ENCODE data around the gene CACNA2D3. TPM values are rescaled to one million over a fixed set of nuclear protein-coding genes. Genes with fewer than 3 reads are reported as not detected.

CACNA2D3 gene
- total RNA-seq, 1 donor = 4.3 TPM

DNA sequence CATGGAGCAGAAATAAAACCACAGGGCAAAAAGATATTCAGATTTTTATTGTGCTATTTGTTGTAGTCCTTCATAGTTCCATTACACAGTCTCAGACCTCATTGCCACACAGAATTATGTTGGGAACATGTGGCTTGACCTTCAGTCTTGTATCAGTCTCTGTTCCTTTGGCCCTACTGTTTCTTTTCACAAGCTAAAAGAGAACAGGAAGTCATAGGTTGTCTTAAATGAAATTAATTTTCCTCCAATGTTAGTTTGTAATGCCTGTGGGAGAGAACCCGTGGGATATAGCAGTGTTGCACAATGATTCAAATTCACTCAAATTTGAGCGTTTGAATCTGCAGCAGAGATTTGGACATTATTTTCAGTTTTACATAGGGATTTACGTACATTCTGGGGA lies 445.6 kb downstream of the CACNA2D3 start:
- TF ChIP-seq, protein P1, sequence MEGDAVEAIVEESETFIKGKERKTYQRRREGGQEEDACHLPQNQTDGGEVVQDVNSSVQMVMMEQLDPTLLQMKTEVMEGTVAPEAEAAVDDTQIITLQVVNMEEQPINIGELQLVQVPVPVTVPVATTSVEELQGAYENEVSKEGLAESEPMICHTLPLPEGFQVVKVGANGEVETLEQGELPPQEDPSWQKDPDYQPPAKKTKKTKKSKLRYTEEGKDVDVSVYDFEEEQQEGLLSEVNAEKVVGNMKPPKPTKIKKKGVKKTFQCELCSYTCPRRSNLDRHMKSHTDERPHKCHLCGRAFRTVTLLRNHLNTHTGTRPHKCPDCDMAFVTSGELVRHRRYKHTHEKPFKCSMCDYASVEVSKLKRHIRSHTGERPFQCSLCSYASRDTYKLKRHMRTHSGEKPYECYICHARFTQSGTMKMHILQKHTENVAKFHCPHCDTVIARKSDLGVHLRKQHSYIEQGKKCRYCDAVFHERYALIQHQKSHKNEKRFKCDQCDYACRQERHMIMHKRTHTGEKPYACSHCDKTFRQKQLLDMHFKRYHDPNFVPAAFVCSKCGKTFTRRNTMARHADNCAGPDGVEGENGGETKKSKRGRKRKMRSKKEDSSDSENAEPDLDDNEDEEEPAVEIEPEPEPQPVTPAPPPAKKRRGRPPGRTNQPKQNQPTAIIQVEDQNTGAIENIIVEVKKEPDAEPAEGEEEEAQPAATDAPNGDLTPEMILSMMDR (IDR thresholded peaks at IDR 0.05; ENCODE audit: insufficient read depth, low read depth, low read length) = no peak
- no peak for DNase-seq (ENCODE audit: low read depth)
- no peak overlapping the region for H3K4me3 ChIP-seq (ENCODE audit: low read depth, low read length)

DNA sequence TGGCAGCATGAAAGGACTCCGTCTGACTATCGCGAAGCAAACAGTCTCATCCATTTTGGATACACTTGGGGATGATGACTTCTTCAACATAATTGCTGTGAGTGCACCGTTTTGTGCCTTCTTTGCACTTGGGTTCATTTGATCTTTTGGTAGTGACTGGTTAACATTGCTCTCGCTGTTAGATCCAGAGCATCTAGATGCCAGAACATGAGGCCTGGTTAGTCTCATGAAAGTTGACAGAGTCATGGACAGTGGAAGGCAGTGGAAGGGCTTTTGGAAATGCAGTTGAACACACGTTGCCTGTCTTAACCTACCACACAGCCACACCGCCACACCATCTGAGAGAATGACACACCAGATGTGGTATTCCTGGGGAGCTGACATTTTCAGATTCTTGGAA lies 447.7 kb downstream of the CACNA2D3 start:
- TF ChIP-seq, protein P1 (IDR thresholded peaks at IDR 0.05; ENCODE audit: insufficient read depth, low read depth, low read length) = no peak
- H3K4me3 ChIP-seq (ENCODE audit: low read depth, low read length) = no peak overlapping the region
- no peak for DNase-seq (ENCODE audit: low read depth)

DNA sequence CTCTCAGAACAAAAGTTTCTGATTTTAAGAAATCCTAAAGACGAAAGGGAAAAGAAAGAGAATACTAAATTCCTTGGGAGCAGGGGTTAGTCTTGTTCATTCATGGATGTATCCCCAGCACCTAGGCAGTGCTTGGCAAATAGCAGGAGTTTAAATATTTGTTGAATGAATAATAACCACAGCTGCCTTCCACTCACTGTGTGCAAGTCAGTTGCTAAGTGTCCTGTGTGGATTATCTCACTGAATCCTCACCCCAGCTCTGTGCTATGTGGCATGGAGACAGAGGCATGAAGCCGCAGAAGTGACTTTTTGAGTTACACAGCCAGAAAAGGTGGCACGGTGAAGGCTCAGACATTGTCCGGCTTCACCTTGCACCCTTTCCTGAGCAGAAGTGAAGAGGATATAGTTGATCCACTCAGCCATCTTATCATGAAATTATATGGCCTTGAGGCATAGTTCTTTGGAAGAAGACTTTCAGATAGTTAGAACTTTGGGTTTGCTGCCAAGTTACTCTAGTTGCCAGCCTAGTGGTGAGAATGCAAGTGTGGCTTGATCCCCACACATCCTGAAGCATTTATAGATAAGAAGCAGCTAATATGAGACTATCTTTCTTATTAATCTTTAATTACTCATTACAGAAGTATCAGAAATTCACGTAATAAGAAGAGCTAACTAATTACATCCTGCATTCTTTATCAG lies 450.0 kb downstream of the CACNA2D3 start:
- TF ChIP-seq, protein P1 (IDR thresholded peaks at IDR 0.05; ENCODE audit: insufficient read depth, low read depth, low read length) = no peak
- H3K4me3 ChIP-seq (ENCODE audit: low read depth, low read length) = no peak overlapping the region
- DNase-seq (ENCODE audit: low read depth) = no peak

DNA sequence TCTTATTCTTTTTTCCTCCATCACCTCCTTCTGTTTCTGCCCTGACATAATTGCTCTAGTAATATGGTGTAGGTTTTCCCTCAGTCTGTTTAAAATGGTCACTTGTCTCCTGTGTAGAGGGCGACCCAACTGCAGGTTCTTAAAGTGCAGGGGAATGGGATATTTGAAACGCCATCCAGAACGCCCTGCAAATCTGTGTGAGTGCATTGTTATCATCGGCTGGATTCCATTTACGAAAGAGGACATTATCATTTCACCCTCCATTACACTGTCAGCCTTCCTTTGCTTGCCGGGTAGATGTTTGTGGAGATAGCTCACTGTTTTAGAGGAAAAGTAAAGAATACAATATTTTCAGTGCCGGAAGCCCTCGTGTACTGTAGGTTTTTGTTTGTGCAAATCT lies 451.5 kb downstream of the CACNA2D3 start:
- no peak overlapping the region for H3K4me3 ChIP-seq (ENCODE audit: low read depth, low read length)
- DNase-seq (ENCODE audit: low read depth) = no peak
- TF ChIP-seq, protein P1 (IDR thresholded peaks at IDR 0.05; ENCODE audit: insufficient read depth, low read depth, low read length) = no peak

DNA sequence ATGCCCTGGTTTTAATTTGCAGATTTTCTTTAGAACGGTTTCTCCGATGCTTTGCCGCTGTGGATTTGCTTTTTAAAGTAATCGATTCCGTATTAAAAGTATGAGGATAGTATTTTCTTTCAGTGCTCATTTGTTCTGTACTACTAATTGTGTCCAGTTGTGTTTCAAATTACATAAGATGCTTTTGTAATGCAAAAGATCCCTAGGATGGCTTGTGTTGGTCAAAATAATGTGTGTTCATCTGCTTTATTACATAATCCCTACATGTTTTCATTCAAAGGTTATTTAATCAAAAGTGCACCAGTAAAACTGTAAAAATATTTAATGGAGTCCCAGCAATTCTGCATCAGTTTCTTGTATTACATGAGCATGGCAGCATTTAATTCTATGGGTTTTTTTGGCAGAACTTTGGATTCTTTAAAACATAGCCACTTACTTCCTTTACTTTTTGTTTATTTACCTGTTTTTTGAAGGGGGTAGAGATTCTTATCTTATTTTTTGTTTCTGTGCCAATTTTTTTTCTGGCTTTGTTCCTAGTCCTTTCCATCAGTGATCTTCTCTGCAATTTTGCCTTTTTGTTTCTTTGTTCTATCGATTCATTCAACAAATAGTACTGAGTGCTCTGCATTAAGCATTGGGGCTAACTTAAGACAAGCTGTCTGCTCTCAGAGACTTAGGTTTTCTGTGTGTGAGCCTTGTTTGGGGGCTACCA lies 452.7 kb downstream of the CACNA2D3 start:
- TF ChIP-seq, protein P1 (IDR thresholded peaks at IDR 0.05; ENCODE audit: insufficient read depth, low read depth, low read length) = no peak
- no peak overlapping the region for H3K4me3 ChIP-seq (ENCODE audit: low read depth, low read length)
- no peak for DNase-seq (ENCODE audit: low read depth)

DNA sequence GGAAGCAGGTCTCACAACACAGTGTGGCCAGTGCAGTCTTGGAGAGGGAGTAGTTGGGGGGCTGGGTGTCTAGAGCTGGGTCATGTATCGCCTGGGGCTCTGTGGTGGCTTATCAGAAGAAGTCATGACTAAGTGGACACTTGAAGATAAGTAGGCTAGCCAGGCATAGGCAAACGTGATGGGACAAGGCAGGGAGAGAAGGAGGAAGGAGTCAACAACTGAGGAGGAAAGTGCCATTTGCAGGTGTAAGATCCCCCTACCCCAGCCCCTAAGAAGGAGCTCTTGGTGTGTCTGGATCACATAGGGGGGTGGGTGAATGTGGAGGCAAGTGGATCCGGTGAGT lies 453.2 kb downstream of the CACNA2D3 start:
- H3K4me3 ChIP-seq (ENCODE audit: low read depth, low read length) = no peak overlapping the region
- no peak for DNase-seq (ENCODE audit: low read depth)
- TF ChIP-seq, protein P1 (IDR thresholded peaks at IDR 0.05; ENCODE audit: insufficient read depth, low read depth, low read length) = no peak
